HepG2 (cell line): ENCODE data around the gene IGFN1. TPM values are rescaled to one million over a fixed set of nuclear protein-coding genes. Genes with fewer than 3 reads are reported as not detected.
A peak's percentile ranks its signal among the peaks of the same experiment; 100 is the strongest.

Experiments
- ATAC-seq: fragments of 200-7000 bp; cut with Tn5 transposase; 3 replicates; pipeline ENCODE4 v1.9.1; 2020; ENCODE audit warnings: mild to moderate bottlenecking, moderate library complexity
- BruUV-seq: library from RNA; stranded (reverse); fragments of 400-500 nt; replicated peaks from 2 replicates; lab custom pipeline; 2021; lab: Mats Ljungman, UMichigan
- CTCF ChIA-PET: fragments of 300-600 bp; formaldehyde crosslinking; extraction: SDS; loops from one replicate; lab custom pipeline; 2021; ENCODE audit warnings: low total read pairs, inconsistent platforms, low intra/inter-chr PET ratio; lab: Yijun Ruan, JAX
- POLR2A ChIA-PET: fragments of 350-600 bp; sonication (Branson Sonifier 250); formaldehyde crosslinking; loops from one replicate; lab custom pipeline; 2020; ENCODE audit warnings: antibody characterized with exemption, inconsistent platforms; lab: Yijun Ruan, JAX
- DNase-seq: peaks from one replicate; pipeline ENCODE4 v3.0.0-alpha.2; 2015; ENCODE audit warnings: low spot score
- FAIRE-seq: peaks from 3 replicates; lab custom pipeline; 2011; peaks lifted over from hg19 to GRCh38; lab: Jason Lieb, UNC
- H2AFZ ChIP-seq: one replicate; pipeline ENCODE4 v1.6.1; 2011; ENCODE audit warnings: low read length, inconsistent platforms
- H3K27ac ChIP-seq: fragments of 300-600 bp; 3 replicates; pipeline ENCODE4 v1.8.0; 2011; ENCODE audit warnings: mixed run types, mild to moderate bottlenecking, mixed read lengths, low read length, inconsistent platforms; ENCODE audit not compliant: insufficient read depth; ENCODE audit errors: extremely low read length
- H3K27me3 ChIP-seq, 2 experiments: fragments of 200-600 bp in 1 of 2; 2 replicates in 1 of 2; 3 replicates in 1 of 2; pipeline versions ENCODE4 v1.6.0 to v1.8.0; 2011; ENCODE audit warnings: low read length in 2 of 2, mild to moderate bottlenecking in 2 of 2, moderate library complexity in 2 of 2, inconsistent platforms in 1 of 2; ENCODE audit not compliant: insufficient read depth in 2 of 2, control insufficient read depth in 1 of 2
- H3K36me3 ChIP-seq, 2 experiments: fragments of 200-600 bp in 1 of 2; replicated peaks in 1 of 2; 2 replicates in 1 of 2; 3 replicates in 1 of 2; pipeline versions ENCODE4 v1.5.1 to v1.8.0; 2011; ENCODE audit warnings: low read length in 2 of 2, inconsistent platforms in 1 of 2; ENCODE audit not compliant: insufficient read depth in 2 of 2, control insufficient read depth in 1 of 2
- H3K4me1 ChIP-seq: 2 replicates; pipeline ENCODE4 v1.5.1; 2012; ENCODE audit warnings: low read length, inconsistent platforms; ENCODE audit not compliant: insufficient read depth
- H3K4me2 ChIP-seq: 2 replicates; pipeline ENCODE4 v1.6.0; 2011; ENCODE audit warnings: low read depth, low read length, inconsistent platforms
- H3K4me3 ChIP-seq, 3 experiments: fragments of 200-600 bp in 1 of 3; sonication (generic), shearing (Covaris generic) in 1 of 3; replicated peaks in 1 of 3; 2 replicates each; pipeline ENCODE4 v1.5.1; 2011 to 2016; ENCODE audit warnings: low read length in 3 of 3, inconsistent platforms in 2 of 3, low read depth in 2 of 3, mild to moderate bottlenecking in 2 of 3, control low read depth in 1 of 3, mixed read lengths in 1 of 3; ENCODE audit not compliant: insufficient read depth in 1 of 3
- H3K79me2 ChIP-seq: one replicate; pipeline ENCODE4 v1.6.1; 2011; ENCODE audit warnings: low read length, inconsistent platforms; ENCODE audit not compliant: insufficient read depth
- H3K9ac ChIP-seq: 2 replicates; pipeline ENCODE4 v1.6.0; 2011; ENCODE audit warnings: mild to moderate bottlenecking, low read depth, low read length, inconsistent platforms; ENCODE audit not compliant: insufficient read depth
- H3K9me3 ChIP-seq: 2 replicates; pipeline ENCODE4 v1.5.1; 2012; ENCODE audit warnings: mild to moderate bottlenecking, low read length
- H4K20me1 ChIP-seq: 2 replicates; pipeline ENCODE4 v1.6.0; 2011; ENCODE audit warnings: inconsistent platforms, mild to moderate bottlenecking, low read length, moderate library complexity; ENCODE audit not compliant: insufficient read depth
- CTCF ChIP-seq: sonication (generic); formaldehyde crosslinking; IDR thresholded peaks from 2 replicates; pipeline ENCODE4 v1.5.0; 2020; ENCODE audit warnings: mild to moderate bottlenecking, missing genetic modification reagents, moderate library complexity
- EED ChIP-seq: sonication (generic); formaldehyde crosslinking; IDR thresholded peaks from 2 replicates; pipeline ENCODE4 v1.5.0; 2020; ENCODE audit warnings: mild to moderate bottlenecking, missing genetic modification reagents
- ELF4 ChIP-seq: sonication (generic); formaldehyde crosslinking; IDR thresholded peaks from 2 replicates; pipeline ENCODE4 v1.5.0; 2020; ENCODE audit warnings: missing genetic modification reagents, mild to moderate bottlenecking, moderate library complexity, borderline replicate concordance
- GPN1 ChIP-seq: sonication (generic); formaldehyde crosslinking; IDR thresholded peaks from 2 replicates; pipeline ENCODE4 v1.5.1; 2020; ENCODE audit warnings: missing genetic modification reagents, borderline replicate concordance
- ISL2 ChIP-seq: sonication (generic); formaldehyde crosslinking; IDR thresholded peaks from 2 replicates; pipeline ENCODE4 v1.5.0; 2020; ENCODE audit warnings: missing genetic modification reagents
- KLF16 ChIP-seq, 2 experiments: sonication (generic) in 1 of 2; formaldehyde crosslinking in 1 of 2; IDR thresholded peaks; 2 replicates each; pipeline versions ENCODE4 v1.6.1 to v1.8.0; 2016 to 2023; ENCODE audit warnings: missing genetic modification reagents in 2 of 2, missing compliant biosample characterization in 1 of 2
- RAD21 ChIP-seq: fragments of 450-650 bp; formaldehyde crosslinking; IDR thresholded peaks from 2 replicates; pipeline ENCODE4 v1.5.0; 2020; ENCODE audit warnings: mild to moderate bottlenecking
- SMC3 ChIP-seq: IDR thresholded peaks from 2 replicates; pipeline ENCODE4 v1.6.1; 2011; ENCODE audit warnings: low read length, improper control_type of control experiment
- SSRP1 ChIP-seq: IDR thresholded peaks from 2 replicates; pipeline ENCODE4 v1.6.1; 2016; ENCODE audit warnings: control low read depth
- STAG1 ChIP-seq: sonication (generic); formaldehyde crosslinking; IDR thresholded peaks from 2 replicates; pipeline ENCODE4 v1.4.0; 2020; ENCODE audit warnings: missing genetic modification reagents
- TGIF2 ChIP-seq: IDR thresholded peaks from 2 replicates; pipeline ENCODE4 v1.6.1; 2016; ENCODE audit warnings: control low read depth, missing compliant biosample characterization
- ZBTB7B ChIP-seq: sonication (generic); formaldehyde crosslinking; IDR thresholded peaks from 2 replicates; pipeline ENCODE4 v1.4.0; 2020; ENCODE audit warnings: missing genetic modification reagents
- ZFP36 ChIP-seq: fragments of 150-350 bp; IDR thresholded peaks from 2 replicates; pipeline ENCODE4 v1.6.1; 2018; ENCODE audit warnings: borderline replicate concordance, low read length, low read depth; ENCODE audit not compliant: partially characterized antibody
- ZNF570 ChIP-seq: sonication (generic); formaldehyde crosslinking; IDR thresholded peaks from 2 replicates; pipeline ENCODE4 v1.4.0; 2020; ENCODE audit warnings: mild to moderate bottlenecking, missing genetic modification reagents, borderline replicate concordance
- WGBS: methylation state at CpG from one replicate; pipeline ENCODE4 v1.1.6; 2017; ENCODE audit warnings: low lambda C conversion rate; 5-methylcytosine and 5-hydroxymethylcytosine counted together
- in situ Hi-C: cut with HindIII; loops from 2 replicates; pipeline ENCODE4 v1.10.0; 2017; ENCODE audit warnings: low pct_unique_long_range_greater_than_20kb; ENCODE audit not compliant: extremely low pct_ligation_motif_present
- intact Hi-C: fragments of 100-400 bp; cut with micrococcal nuclease; formaldehyde crosslinking; loops from one replicate; pipeline ENCODE4 v1.10.0; 2022; ENCODE audit not compliant: unreplicated experiment
- polyA plus RNA-seq, 8 experiments: library from polyadenylated mRNA; depleted of rRNA in 3 of 8; stranded (reverse) in 7 of 8; unstranded in 1 of 8; fragments of >200 nt; fragmentation: Illumina TruSeq in 4 of 8; extraction: Trizol in 4 of 8; gene quantifications; 2 replicates each; pipeline versions ENCODE4 v1.2.1 to v1.2.3, GENCODE V29; 2011 to 2016; ENCODE audit warnings: low read depth in 4 of 8, missing spikeins in 1 of 8, mixed read lengths in 1 of 8; ENCODE audit not compliant: insufficient read depth in 1 of 8
- total RNA-seq, 5 experiments: library from RNA; depleted of rRNA; stranded (reverse); fragments of >200 nt; fragmentation: Illumina TruSeq; extraction: Trizol; gene quantifications; 2 replicates each; pipeline ENCODE4 v1.2.3, GENCODE V29; 2016; ENCODE audit warnings: low read depth in 1 of 5
- TF ChIP-seq, protein P1 (sequence below): sonication (generic); formaldehyde crosslinking; conservative IDR thresholded peaks from 2 replicates; pipeline ENCODE4 v1.5.0; 2020; ENCODE audit warnings: missing genetic modification reagents
- TF ChIP-seq, protein P2 (sequence below): sonication (generic); formaldehyde crosslinking; IDR thresholded peaks from 2 replicates; pipeline ENCODE4 v1.8.1; 2023; ENCODE audit warnings: mild to moderate bottlenecking, missing genetic modification reagents
- TF ChIP-seq, protein P3 (sequence below): sonication (generic); formaldehyde crosslinking; conservative IDR thresholded peaks from 2 replicates; pipeline ENCODE4 v1.8.1; 2023; ENCODE audit warnings: missing genetic modification reagents

IGFN1 gene
- total and polyA plus RNA-seq, 2 of the 13 experiments (the other 11 are each of a cell fraction or from before 2014, with no cell fraction given), result 0.04 to 0.05 TPM

DNA sequence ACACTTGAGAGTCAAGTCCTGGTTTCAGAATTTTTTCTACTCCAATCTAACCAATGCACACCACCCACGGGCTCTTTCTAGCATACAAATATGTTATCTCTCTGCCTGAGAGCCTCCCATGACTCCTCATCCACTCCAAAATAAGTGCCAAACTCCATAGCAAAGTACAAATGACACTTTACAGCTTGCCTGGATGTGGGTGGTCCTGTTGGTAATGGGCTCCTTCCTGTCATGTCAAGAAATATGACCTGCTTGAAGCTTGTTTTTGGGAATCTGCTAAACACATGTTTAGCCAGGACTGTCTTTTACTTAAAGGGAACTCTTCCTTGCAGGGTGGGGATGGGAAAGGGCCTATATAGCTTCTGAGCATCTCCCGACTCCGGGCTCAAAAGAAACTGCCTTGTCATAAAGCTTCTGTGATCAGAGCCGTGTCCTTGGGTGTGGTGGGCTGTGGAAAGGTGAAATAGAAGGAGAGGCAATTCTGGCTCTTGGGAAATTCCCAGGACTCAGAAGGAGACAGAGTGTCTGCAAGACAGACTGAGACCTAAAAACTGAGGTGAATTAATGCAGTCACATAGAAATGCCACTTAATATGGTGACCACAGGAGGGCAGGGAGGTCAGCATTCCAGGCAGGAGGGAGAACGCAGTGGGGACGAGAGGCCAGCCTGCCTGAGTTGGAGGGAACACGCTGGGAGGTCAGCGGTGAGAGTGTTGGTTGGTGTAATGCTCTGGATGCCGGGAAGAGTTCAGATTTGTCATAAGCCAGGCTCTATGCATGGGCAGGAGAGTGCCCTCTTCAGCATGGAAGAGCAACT lies 6.1 kb upstream of the IGFN1 start:
- BruUV-seq, result no TSS peak
- Histone ChIP-seq H2AFZ (no peak overlapping the region), H3K27ac (no peak overlapping the region), H3K27me3 (peaks cover 3 to 54% of the 10 kb centered on the region in 2 experiments; a peak in 4 of 5 replicates), H3K4me3 (no peak overlapping the region), H3K4me1 (peaks cover 17% of the 10 kb centered on the region), H3K4me2 (0 out of 2 replicates have a peak overlapping the region, but pooled peaks have one; percentile 16), H3K79me2 (no peaks in the 10 kb centered on the region), H3K36me3 (no peaks in the 10 kb centered on the region), H3K9me3 (no peaks in the 10 kb centered on the region), H4K20me1 (no peaks in the 10 kb centered on the region), H3K9ac (no peak overlapping the region)
- in situ Hi-C loops, result no loop called here
- FAIRE-seq (peak; percentile 55), ATAC-seq (peak; percentile 98), DNase-seq (peak; percentile 58)
- CTCF ChIA-PET, result interaction anchor here (0.6 to 2.2 kb wide), 2 partner anchors 35 to 58 kb away, joined by 4 to 16 read pairs; partner anchors contain the start of gene ASCL5
- POLR2A ChIA-PET, result no interaction called here
- intact Hi-C loops, result loop anchor here (1.0 kb wide), 2 partner anchors 30 to 35 kb away; partner anchors contain the start of gene TMEM9
- WGBS, result 10% methylated on average over 9 of the region's 9 CpGs
- TF ChIP-seq, protein P1, sequence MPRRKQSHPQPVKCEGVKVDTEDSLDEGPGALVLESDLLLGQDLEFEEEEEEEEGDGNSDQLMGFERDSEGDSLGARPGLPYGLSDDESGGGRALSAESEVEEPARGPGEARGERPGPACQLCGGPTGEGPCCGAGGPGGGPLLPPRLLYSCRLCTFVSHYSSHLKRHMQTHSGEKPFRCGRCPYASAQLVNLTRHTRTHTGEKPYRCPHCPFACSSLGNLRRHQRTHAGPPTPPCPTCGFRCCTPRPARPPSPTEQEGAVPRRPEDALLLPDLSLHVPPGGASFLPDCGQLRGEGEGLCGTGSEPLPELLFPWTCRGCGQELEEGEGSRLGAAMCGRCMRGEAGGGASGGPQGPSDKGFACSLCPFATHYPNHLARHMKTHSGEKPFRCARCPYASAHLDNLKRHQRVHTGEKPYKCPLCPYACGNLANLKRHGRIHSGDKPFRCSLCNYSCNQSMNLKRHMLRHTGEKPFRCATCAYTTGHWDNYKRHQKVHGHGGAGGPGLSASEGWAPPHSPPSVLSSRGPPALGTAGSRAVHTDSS (CRISPR knock-in tag), result no peak
- TF ChIP-seq, protein P2, sequence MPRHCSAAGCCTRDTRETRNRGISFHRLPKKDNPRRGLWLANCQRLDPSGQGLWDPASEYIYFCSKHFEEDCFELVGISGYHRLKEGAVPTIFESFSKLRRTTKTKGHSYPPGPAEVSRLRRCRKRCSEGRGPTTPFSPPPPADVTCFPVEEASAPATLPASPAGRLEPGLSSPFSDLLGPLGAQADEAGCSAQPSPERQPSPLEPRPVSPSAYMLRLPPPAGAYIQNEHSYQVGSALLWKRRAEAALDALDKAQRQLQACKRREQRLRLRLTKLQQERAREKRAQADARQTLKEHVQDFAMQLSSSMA (CRISPR knock-in tag), result no peak
- TF ChIP-seq ZBTB7B (CRISPR knock-in tag) (no peak), EED (CRISPR knock-in tag) (no peak), ZNF570 (CRISPR knock-in tag) (no peak), ISL2 (no peak), GPN1 (no peak), ZFP36 (no peak), TGIF2 (no peak), CTCF (CRISPR knock-in tag) (peak; percentile 74), STAG1 (CRISPR knock-in tag) (peak; percentile 70), ELF4 (CRISPR knock-in tag) (no peak), RAD21 (CRISPR knock-in tag) (peak; percentile 53; the same call in 1 of the 2 replicates), SSRP1 (CRISPR knock-in tag) (no peak), SMC3 (peak; percentile 58; the same call in 1 of the 2 replicates), KLF16 (CRISPR knock-in tag; IDR thresholded peaks at IDR 0.05) (no peak)
- TF ChIP-seq, protein P3, sequence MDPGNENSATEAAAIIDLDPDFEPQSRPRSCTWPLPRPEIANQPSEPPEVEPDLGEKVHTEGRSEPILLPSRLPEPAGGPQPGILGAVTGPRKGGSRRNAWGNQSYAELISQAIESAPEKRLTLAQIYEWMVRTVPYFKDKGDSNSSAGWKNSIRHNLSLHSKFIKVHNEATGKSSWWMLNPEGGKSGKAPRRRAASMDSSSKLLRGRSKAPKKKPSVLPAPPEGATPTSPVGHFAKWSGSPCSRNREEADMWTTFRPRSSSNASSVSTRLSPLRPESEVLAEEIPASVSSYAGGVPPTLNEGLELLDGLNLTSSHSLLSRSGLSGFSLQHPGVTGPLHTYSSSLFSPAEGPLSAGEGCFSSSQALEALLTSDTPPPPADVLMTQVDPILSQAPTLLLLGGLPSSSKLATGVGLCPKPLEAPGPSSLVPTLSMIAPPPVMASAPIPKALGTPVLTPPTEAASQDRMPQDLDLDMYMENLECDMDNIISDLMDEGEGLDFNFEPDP (CRISPR knock-in tag), result no peak
